GM06990 (cell line): ENCODE measurements around the gene CCDC159.

Experiments used
- DNase-seq: peaks from one replicate; pipeline ENCODE4 v3.0.0-alpha.2; 2011; ENCODE audit not compliant: insufficient read length; ENCODE audit errors: extremely low read depth
- H3K27me3 ChIP-seq: replicated peaks from 2 replicates; pipeline ENCODE4 v1.6.0; 2011; ENCODE audit warnings: low read length; ENCODE audit not compliant: control insufficient read depth, insufficient read depth
- H3K36me3 ChIP-seq: 2 replicates; pipeline ENCODE4 v1.5.1; 2011; ENCODE audit warnings: low read length; ENCODE audit not compliant: control insufficient read depth, insufficient read depth
- H3K4me3 ChIP-seq: replicated peaks from 2 replicates; pipeline ENCODE4 v1.5.1; 2011; ENCODE audit warnings: low read depth, mild to moderate bottlenecking, control low read depth, low read length
- TF ChIP-seq, protein P1 (sequence below): IDR thresholded peaks from 2 replicates; pipeline ENCODE4 v1.5.1; 2011; ENCODE audit warnings: low read length, control low read depth, mild to moderate bottlenecking, inconsistent platforms; ENCODE audit not compliant: insufficient read depth, poor library complexity, severe bottlenecking

Gene CCDC159

DNA sequence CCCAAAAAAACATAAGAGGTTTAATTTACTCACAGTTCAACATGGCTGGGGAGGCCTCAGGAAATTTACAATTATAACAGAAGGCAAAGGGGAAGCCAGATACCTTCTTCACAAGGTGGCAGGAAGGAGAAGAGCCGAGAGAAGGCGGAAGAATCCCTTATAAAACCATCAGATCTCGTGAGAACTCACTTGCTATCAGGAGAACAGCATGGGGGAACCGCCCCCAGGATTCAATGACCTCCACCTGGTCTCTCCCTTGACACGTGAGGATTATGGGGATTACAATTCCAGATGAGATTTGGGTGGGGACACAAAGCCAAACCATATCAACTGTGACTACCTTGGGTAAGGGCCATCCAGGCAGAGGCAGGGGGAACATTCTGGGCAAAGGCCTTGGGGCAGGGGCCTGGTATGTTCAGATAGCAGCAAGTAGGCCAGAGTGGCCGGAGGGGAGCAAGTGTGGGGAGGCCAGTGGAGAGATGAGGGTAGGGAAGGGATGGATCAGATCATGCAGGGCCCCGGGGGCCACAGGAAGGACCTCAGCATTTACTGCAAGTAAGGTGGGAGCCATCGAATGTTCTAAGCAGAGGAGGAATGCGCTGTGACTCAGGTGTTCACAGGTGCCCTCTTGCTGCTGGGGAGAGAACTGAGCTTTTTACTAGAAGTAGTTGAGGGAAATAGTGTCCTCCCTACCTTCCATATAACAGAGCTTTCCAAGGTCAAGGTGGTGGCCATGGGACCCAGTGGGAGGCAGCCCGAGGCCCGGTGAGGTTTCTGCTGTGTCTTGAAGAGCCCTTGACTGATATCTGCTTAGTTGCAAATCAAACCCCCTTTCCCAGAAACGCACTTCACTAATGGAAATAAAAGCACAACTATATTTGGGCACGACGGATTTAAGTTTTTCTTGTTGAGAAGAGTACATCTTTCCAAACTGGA is 24.9 kb upstream of the CCDC159 start:
- no peaks in the 10 kb centered on the region; the same call in 1 of the 2 replicates for H3K36me3 ChIP-seq
- DNase-seq, result no peak
- no peak overlapping the region for H3K4me3 ChIP-seq
- TF ChIP-seq, protein P1, sequence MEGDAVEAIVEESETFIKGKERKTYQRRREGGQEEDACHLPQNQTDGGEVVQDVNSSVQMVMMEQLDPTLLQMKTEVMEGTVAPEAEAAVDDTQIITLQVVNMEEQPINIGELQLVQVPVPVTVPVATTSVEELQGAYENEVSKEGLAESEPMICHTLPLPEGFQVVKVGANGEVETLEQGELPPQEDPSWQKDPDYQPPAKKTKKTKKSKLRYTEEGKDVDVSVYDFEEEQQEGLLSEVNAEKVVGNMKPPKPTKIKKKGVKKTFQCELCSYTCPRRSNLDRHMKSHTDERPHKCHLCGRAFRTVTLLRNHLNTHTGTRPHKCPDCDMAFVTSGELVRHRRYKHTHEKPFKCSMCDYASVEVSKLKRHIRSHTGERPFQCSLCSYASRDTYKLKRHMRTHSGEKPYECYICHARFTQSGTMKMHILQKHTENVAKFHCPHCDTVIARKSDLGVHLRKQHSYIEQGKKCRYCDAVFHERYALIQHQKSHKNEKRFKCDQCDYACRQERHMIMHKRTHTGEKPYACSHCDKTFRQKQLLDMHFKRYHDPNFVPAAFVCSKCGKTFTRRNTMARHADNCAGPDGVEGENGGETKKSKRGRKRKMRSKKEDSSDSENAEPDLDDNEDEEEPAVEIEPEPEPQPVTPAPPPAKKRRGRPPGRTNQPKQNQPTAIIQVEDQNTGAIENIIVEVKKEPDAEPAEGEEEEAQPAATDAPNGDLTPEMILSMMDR, result no peak
- no peaks in the 10 kb centered on the region for H3K27me3 ChIP-seq

DNA sequence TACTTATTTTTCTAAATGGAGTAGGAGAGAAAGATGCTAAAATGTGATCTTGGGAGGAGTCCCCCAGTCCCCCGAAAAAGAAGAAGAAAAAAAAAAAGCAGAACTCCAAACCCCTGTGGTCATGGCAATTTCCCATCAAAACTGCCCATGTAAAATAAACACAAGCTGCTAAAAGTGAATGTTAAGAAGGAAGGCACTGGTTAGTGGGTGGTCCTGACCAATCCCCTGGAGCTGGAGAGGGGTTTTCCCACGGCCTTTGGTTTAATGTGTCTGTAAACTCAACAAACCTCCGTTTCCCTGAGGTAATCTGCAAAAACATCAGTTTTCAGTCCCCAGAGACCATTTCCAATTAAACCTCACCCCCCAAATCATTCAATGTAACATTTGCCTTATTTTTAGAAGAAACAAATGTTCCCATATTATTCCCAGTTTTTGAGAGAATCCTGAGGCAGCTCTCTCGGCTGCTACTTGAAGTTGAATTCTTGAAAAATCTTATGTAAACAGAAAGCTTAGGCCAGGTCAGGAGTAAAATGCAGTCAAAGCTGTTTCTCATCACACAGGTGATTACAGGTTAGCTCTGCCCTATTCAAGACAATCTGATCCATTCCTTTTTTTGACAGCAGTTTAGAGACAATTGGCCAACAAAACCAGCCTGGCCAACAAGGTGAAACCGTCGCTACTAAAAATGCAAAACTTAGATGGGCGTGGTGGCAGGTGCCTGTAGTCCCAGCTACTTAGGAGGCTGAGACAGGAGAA is 23.9 kb upstream of the CCDC159 start:
- TF ChIP-seq, protein P1, result no peak
- Histone ChIP-seq H3K36me3 (no peaks in the 10 kb centered on the region; the same call in 1 of the 2 replicates), H3K4me3 (no peak overlapping the region), H3K27me3 (no peaks in the 10 kb centered on the region)
- no peak for DNase-seq

DNA sequence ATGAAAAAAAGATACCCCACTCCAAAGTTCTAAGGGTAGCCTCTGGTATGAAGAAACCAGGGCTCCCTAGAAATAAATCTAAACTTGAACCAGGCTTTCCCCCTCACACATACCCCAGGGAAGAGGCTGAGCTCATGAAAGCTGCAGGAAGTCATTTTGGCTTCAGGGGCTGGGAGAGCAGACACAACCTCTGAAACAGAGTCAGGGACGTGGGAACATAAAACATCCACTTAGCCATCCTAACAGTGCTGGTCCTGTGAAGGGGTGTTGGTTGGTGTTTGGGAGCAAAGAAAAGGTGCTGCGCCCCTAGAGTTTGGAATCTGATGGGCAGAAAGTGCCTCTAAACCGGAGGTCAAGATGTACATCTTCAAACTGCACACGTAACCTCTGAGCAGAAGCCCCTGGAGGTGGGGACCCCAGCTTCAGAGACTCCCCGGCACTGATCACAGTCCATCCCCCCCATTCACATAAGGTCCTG is 22.7 kb upstream of the CCDC159 start:
- DNase-seq, result no peak

DNA sequence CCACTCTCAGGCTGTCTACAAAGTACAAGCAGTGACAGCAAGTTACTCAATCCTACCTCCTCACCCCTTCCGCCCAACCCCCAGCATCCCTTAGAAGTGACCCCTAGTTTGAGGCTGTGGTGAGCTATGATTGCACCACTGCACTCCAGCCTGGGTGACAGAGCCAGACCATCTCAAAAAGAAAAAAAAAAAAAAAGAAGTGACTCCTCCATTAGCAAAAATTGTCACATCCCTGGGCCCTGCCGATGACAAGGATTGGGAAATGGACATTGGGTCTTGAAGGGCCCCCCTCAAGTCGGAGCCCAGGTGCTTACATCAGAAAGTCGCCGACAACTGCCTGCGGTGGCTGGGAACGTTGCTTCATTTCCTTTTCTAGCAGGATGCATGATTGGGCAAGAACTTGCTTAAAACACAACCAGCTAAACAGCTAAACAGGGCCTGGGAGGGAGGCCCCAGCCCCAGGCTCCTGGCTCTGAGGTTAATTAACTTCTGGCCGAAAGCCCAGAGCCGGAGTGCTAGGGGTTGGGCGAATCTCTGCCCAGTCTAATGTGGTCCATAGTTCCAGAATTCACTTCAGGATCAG is 22.1 kb upstream of the CCDC159 start:
- Histone ChIP-seq H3K36me3 (no peaks in the 10 kb centered on the region; the same call in 1 of the 2 replicates), H3K27me3 (no peaks in the 10 kb centered on the region), H3K4me3 (no peak overlapping the region)
- TF ChIP-seq, protein P1, result no peak
- DNase-seq, result peak; percentile 80

More for the DNA sequence above, 22.7 kb upstream of the CCDC159 start:
- no peaks in the 10 kb centered on the region; the same call in 1 of the 2 replicates for H3K36me3 ChIP-seq
- no peaks in the 10 kb centered on the region for H3K27me3 ChIP-seq
- H3K4me3 ChIP-seq, result no peak overlapping the region
- TF ChIP-seq, protein P1, result no peak

DNA sequence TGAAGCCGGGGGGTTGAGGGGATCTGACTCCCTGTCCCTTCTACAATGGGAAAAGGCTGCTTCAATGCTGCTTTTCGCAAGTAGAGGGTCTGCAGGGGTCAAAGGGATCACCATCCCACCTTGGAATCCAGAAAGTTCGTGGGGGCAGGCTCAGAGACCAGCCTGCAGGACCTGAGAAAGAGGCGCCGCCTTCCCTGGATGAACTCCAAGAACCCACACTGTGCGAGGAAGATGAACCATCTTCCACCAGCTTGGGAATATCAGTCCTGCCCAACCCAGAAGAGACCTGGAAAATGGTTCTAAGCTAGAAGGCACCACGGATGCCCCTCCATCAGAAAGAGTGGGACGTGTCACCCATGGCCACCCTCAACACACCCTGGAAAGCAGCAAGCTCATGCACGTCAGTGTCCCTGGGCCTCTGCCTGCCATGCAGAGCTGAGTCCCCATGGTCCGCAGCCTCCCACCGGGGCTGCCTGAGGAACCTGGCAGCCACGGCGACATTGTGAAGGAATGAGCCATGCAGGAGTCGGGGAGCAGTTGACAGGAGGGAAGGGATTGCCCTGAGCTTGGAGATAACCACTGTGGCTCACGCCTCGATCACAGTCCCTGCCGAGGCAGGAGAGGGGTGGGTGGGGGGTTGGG is 21.4 kb upstream of the CCDC159 start:
- TF ChIP-seq, protein P1, result no peak
- Histone ChIP-seq H3K27me3 (no peaks in the 10 kb centered on the region), H3K4me3 (no peak overlapping the region), H3K36me3 (no peaks in the 10 kb centered on the region; the same call in none of the 2 replicates)
- no peak for DNase-seq
